EL (cell line): ENCODE data around the gene HSPA14.
"Not testable (repeated sequence)": the region's sequence is repeated elsewhere in the genome, so short reads cannot be mapped to it uniquely, and the experiment has no call there.

Experiments
- DNase-seq: peaks from one replicate; pipeline ENCODE4 v3.0.0-alpha.2; 2016

Gene HSPA14

GRCh38 chr10:14837757-14838581 lies at the start of gene HSPA14, which contains the start of the genes CDNF and MSANTD7:
Gene HSPA14 (plus strand): TSS chr10:14838306. CDS start chr10:14838403, 97 bp downstream.
Gene CDNF (minus strand): TSS chr10:14838037. CDS start chr10:14837946, 91 bp downstream.
Gene MSANTD7 (plus strand): TSS chr10:14838306. CDS start chr10:14842285, 3,979 bp downstream.
- peak; percentile 99 for DNase-seq

- DNase-seq = no peak
Observed at GRCh38 chr10:14798636-14799035, 39.5 kb upstream of the HSPA14 start.

- DNase-seq = no peak
Observed at GRCh38 chr10:14800397-14800796, 37.7 kb upstream of the HSPA14 start.

GRCh38 chr10:14801723-14802122 lies 36.4 kb upstream of the HSPA14 start:
- DNase-seq = no peak

GRCh38 chr10:14803827-14804226 lies 34.3 kb upstream of the HSPA14 start:
- DNase-seq = no peak

- no peak for DNase-seq
Observed at GRCh38 chr10:14806318-14806717, 31.8 kb upstream of the HSPA14 start.

GRCh38 chr10:14810969-14811953 lies 26.8 kb upstream of the HSPA14 start:
- no peak for DNase-seq

GRCh38 chr10:14812271-14812670 lies 25.8 kb upstream of the HSPA14 start:
- DNase-seq = peak; percentile 9

- DNase-seq = no peak
Observed at GRCh38 chr10:14815681-14816080, 22.4 kb upstream of the HSPA14 start.

- not testable (repeated sequence) for DNase-seq
Observed at GRCh38 chr10:14816717-14817116, 21.4 kb upstream of the HSPA14 start.

GRCh38 chr10:14820010-14820774 lies 17.9 kb upstream of the HSPA14 start:
- peak; percentile 87 for DNase-seq

- DNase-seq = no peak
Observed at GRCh38 chr10:14820775-14821154, 17.3 kb upstream of the HSPA14 start.

GRCh38 chr10:14821635-14822375 lies 16.3 kb upstream of the HSPA14 start:
- DNase-seq = no peak

- DNase-seq = peak; percentile 56
Observed at GRCh38 chr10:14822879-14823755, 15.0 kb upstream of the HSPA14 start.

GRCh38 chr10:14823966-14824365 lies 14.1 kb upstream of the HSPA14 start:
- DNase-seq = no peak

- no peak for DNase-seq
Observed at GRCh38 chr10:14826076-14826829, 11.9 kb upstream of the HSPA14 start.

- no peak for DNase-seq
Observed at GRCh38 chr10:14833106-14833505, 5.0 kb upstream of the HSPA14 start.

GRCh38 chr10:14836208-14836607 lies 1.9 kb upstream of the HSPA14 start:
- no peak for DNase-seq

- DNase-seq = no peak
Observed at GRCh38 chr10:14837003-14837756, 926 bp upstream of the HSPA14 start.
